ENCODE results near the gene RIMS4. TPM values are rescaled to one million over a fixed set of nuclear protein-coding genes. Genes with fewer than 3 reads are reported as not detected.

Gene RIMS4
- total and polyA plus RNA-seq, 2 donors, result 0.14 to 2.4 TPM

DNA sequence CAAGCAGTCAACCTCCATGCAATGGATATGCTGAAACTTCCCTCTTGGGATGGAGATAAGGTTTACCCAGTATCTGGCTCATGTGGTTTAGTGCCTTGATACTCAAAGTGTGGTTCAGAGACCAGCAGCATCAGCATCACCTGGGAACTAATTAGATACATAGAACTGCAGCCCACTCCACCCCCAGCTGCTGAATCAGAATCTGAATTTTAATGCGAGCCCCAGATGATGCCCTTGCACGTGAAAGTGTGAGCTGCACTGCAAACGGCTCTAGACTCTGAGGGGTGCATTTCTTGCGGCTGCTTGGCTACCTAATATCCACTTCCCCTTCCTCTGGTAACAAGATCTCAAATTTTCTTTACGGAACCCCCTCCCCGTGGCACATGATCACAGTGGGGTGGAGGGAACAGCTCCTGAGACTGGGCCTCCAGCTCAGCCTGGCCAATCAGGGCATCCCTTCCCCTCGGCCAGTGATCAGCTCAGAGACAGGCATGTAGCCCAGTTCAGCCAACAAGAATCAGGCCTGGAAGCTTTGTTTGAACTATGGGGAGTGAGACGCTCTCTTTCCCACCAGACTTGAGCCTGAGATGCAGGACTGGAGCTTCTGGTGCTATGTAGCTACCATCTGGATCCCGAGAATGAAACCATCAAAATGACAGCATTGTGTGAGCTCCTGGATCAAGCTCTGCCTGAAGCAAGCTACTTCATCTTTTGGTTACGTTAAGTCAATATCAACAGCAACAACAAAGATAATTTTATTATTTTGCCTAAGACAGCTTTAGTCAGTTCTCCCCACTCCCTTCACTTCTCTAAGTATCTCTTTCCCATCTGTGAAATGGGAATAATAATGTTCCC is 51.9 kb downstream of the RIMS4 start:
- H3K27ac ChIP-seq (ENCODE audit: low read depth), result no peak overlapping the region
- H3K36me3 ChIP-seq (ENCODE audit: insufficient read depth), result no peaks in the 10 kb centered on the region
- 65% methylated on average over 10 of the region's 10 CpGs for WGBS
- no peak for DNase-seq (ENCODE audit: extremely low spot score)
- no peak overlapping the region for H3K4me3 ChIP-seq (ENCODE audit: low read depth, low read length)
- no peaks in the 10 kb centered on the region for H3K4me1 ChIP-seq (ENCODE audit: insufficient read depth)

DNA sequence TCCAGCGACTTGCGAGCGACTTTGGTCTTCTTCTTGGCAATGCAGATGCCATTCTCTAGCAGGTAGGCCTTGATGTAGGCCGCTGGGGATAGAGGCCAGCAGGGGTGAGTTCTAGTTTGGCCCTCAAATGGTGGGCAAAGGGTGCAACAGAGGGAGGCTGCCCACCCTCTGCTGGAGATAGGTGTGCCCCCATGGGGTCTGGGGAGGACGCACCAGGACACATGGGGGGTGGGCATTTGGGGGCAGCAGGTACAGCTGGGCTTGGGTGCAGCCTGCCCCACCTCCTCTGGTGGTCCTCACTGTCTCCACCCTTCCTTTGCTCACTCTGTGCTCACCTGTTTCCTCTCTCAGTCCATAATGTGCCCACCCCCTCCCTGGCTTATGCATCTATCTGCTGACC is 53.4 kb downstream of the RIMS4 start:
- Histone ChIP-seq H3K36me3 (ENCODE audit: insufficient read depth) (no peaks in the 10 kb centered on the region), H3K27ac (ENCODE audit: low read depth) (no peak overlapping the region), H3K4me1 (ENCODE audit: insufficient read depth) (no peaks in the 10 kb centered on the region), H3K4me3 (ENCODE audit: low read depth, low read length) (no peak overlapping the region)
- 94% methylated on average over 5 of the region's 5 CpGs for WGBS
- DNase-seq (ENCODE audit: extremely low spot score), result no peak

DNA sequence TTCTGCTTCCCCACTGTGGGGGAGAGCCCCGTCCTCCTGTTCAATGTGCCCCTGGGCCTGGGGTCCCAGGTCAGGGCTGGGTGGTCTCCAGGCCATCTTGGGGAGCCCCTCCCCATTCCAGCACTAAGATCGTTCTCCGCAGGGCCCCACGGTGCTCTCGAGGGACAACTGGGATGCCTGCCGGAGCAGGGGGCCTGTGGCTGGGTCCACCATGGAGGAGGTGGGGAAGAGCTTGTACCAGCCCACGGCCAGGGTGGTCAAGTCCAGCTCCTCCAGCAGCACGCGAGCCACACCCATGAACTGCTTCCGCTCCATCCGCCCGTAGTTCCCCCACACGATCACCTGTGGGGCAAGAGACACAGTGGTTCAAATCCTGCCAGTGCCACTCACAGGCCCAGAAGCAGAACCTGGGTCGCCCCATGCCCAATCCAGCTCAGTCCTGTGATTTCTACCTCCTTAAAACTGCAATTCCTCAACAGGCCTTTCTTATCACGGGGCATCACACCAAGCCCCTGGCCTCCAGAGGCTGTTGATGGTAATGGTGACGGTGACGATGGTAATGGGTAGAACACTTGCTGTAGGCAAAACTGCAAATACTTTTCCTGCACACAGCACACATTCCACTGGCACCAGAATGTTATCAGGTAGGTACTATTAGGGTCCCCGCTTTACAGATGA is 54.2 kb downstream of the RIMS4 start:
- no peaks in the 10 kb centered on the region for H3K4me1 ChIP-seq (ENCODE audit: insufficient read depth)
- no peak overlapping the region for H3K4me3 ChIP-seq (ENCODE audit: low read depth, low read length)
- no peaks in the 10 kb centered on the region for H3K36me3 ChIP-seq (ENCODE audit: insufficient read depth)
- no peak overlapping the region for H3K27ac ChIP-seq (ENCODE audit: low read depth)
- WGBS, result 89% methylated on average over 18 of the region's 18 CpGs
- no peak for DNase-seq (ENCODE audit: extremely low spot score)

DNA sequence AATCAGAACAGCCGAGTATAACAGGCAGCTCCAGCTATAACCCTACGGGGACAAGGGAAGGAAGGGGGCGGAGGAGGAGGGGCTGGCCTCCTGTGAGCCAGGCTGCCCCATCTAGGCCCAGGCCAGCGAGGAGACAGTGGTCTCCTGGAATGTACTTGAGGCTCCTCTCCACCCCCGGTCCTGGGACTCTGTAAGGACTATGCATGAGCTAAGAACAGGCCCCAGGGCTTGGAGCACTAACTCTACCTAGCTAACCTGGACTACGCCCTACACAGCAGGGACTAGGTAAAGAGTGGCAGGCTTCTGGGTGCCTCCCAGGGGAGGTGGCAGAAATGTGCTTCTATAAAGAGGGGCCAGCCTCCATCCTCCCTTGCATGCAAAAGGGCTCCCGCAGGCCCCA is 55.8 kb downstream of the RIMS4 start:
- Histone ChIP-seq H3K27ac (ENCODE audit: low read depth) (no peak overlapping the region), H3K4me3 (ENCODE audit: low read depth, low read length) (no peak overlapping the region), H3K36me3 (ENCODE audit: insufficient read depth) (no peaks in the 10 kb centered on the region), H3K4me1 (ENCODE audit: insufficient read depth) (no peaks in the 10 kb centered on the region)
- no peak for DNase-seq (ENCODE audit: extremely low spot score)
- 60% methylated on average over 7 of the region's 7 CpGs for WGBS

DNA sequence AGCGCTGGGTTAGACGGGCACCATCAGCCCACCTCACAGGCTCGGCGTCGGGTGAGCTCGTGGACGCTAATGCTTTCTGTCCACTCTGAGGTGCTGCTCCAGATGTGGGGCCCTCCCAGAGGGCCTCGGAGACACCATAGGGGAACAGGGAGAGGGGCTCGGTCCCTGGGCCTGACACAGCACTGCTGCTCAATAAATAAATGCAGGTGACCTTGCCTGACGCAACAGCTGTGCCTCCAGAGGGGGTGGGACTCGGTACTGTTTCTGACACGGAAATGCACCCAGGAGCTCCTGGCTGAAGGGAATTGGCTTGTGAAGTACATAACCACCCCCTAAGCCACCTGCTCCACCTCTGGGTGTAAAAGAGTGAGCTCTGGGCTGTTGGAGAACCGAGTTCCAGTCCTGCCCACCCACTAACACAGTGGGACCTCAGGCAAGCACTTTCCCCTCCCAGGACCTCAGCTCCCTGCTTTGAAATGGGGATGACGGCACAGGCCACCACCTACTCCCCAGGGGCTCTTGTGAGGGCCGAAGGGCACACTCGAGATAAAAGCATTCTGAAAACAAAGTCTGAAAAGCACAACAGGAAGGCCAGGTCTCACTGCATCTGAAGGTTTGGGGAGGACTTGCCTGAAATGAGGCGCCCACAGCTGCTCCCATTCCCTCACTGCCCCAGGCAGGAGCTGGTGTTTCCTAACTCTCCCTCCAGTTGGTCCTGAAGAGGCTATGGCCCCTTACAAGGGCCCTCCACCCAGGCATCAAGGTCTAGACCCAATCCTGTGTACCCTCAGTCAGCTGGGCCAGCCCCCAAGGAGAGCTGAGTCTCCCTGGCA is 58.0 kb downstream of the RIMS4 start:
- Histone ChIP-seq H3K4me3 (ENCODE audit: low read depth, low read length) (no peak overlapping the region), H3K36me3 (ENCODE audit: insufficient read depth) (no peaks in the 10 kb centered on the region), H3K27ac (ENCODE audit: low read depth) (no peak overlapping the region), H3K4me1 (ENCODE audit: insufficient read depth) (no peaks in the 10 kb centered on the region)
- DNase-seq (ENCODE audit: extremely low spot score), result no peak
- WGBS, result 61% methylated on average over 17 of the region's 17 CpGs

DNA sequence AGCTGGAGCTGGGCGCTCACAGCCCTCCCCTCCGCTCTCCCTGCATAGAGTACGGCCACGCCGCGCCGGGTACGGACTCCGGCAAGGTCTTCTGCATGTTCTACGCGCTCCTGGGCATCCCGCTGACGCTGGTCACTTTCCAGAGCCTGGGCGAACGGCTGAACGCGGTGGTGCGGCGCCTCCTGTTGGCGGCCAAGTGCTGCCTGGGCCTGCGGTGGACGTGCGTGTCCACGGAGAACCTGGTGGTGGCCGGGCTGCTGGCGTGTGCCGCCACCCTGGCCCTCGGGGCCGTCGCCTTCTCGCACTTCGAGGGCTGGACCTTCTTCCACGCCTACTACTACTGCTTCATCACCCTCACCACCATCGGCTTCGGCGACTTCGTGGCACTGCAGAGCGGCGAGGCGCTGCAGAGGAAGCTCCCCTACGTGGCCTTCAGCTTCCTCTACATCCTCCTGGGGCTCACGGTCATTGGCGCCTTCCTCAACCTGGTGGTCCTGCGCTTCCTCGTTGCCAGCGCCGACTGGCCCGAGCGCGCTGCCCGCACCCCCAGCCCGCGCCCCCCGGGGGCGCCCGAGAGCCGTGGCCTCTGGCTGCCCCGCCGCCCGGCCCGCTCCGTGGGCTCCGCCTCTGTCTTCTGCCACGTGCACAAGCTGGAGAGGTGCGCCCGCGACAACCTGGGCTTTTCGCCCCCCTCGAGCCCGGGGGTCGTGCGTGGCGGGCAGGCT is 60.1 kb downstream of the RIMS4 start:
- H3K36me3 ChIP-seq (ENCODE audit: insufficient read depth), result no peaks in the 10 kb centered on the region
- 47% methylated on average over 73 of the region's 73 CpGs for WGBS
- no peak overlapping the region for H3K27ac ChIP-seq (ENCODE audit: low read depth)
- no peaks in the 10 kb centered on the region for H3K4me1 ChIP-seq (ENCODE audit: insufficient read depth)
- no peak overlapping the region for H3K4me3 ChIP-seq (ENCODE audit: low read depth, low read length)
- no peak for DNase-seq (ENCODE audit: extremely low spot score)

DNA sequence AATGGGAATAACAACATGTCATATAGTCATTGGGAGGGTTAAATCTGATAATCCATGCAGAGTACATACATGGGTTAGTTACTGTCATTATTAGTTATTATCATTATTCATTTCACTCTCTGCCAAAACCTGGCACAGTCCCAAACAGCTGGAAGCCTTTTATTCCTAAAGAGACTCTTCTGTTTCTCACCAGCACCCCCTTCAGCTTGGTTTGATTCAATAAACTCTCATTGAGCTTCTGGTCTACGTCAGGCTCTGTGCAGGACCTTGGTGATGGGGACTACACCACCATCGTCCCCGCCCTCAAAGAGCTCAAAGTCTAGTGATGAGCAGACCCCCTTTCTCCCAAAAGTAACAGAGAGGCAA is 62.4 kb downstream of the RIMS4 start:
- Histone ChIP-seq H3K4me3 (ENCODE audit: low read depth, low read length) (no peak overlapping the region), H3K36me3 (ENCODE audit: insufficient read depth) (no peaks in the 10 kb centered on the region), H3K27ac (ENCODE audit: low read depth) (no peak overlapping the region), H3K4me1 (ENCODE audit: insufficient read depth) (no peaks in the 10 kb centered on the region)
- WGBS, result 61% methylated on average over 3 of the region's 3 CpGs
- no peak for DNase-seq (ENCODE audit: extremely low spot score)

DNA sequence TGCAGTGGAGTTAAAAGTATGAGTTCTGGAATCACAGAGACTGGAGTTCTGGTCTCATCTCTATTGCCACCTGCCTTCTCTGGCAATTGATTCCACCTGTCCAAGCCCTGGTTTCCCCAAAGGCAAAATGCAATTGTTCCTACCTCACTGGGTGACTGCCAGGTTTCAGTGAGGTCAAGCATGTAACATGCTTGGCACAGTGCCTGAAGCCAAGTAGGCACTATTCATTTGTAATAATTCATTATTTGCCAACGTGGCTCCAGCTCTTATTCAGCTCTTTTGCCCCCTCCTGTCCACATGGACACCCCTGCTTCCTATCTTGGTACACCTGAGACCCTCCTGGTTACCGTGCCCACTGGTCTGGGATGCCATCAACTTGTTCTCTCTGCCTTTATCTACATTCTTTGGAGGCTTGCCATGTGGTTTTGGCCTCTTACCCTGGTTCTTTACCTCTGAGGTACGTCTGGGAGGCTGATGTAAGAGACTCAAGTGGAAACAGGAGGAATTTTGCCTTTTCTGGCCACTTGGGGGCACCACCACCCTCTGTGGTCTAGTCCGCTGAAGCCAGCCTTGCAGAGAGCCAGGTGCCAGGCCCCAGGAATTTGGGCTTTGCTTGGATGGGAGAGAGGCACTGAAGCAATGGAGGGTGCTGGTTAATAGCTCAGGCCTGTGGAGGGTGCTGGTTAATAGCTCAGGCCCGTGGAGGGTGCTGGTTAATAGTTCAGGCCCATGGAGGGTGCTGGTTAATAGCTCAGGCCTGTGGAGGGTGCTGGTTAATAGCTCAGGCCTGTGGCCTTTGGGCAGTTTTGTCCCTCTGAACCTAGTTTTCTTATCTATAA is 63.0 kb downstream of the RIMS4 start:
- no peak for DNase-seq (ENCODE audit: extremely low spot score)
- H3K4me3 ChIP-seq (ENCODE audit: low read depth, low read length), result no peak overlapping the region
- H3K27ac ChIP-seq (ENCODE audit: low read depth), result no peak overlapping the region
- no peaks in the 10 kb centered on the region for H3K36me3 ChIP-seq (ENCODE audit: insufficient read depth)
- 18% methylated on average over 5 of the region's 5 CpGs for WGBS
- no peaks in the 10 kb centered on the region for H3K4me1 ChIP-seq (ENCODE audit: insufficient read depth)

DNA sequence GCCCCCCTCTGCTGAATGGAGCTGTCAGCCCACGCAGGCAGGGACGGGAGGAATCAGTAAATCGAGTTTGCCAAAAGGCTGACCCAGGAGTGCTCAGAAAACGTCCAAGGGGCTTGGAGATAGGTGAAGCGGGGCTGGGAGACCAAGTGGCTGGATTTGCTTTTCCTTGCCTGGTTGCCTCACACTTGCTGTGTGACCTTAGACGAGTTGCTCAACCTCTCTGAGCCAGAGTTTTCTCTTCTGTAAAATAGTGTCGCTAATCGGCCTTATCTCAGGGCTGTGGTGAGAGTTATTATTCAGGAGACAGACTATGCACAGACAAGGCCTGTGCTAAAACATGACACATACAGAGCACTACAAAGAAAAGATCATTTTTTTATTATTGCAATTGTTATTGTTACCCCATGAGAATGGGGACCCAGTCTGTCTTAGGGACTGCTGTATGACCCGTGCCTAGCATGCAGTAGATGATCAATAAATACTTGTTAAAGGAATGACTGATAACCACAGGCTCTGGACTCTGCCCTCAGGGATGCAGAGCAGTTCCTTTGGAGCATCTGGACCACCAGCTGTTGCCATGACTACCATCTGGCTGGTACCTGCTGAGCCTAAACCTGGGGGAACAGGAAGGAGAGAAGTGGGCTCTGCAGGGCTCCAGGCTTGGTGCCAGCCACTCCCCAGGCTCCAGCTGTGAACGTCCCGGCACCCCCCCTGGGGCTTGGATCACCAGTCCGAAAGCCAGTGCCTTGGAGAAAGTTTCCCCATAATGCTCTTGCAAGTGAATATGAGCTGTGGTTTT is 63.8 kb downstream of the RIMS4 start:
- Histone ChIP-seq H3K4me1 (ENCODE audit: insufficient read depth) (no peaks in the 10 kb centered on the region), H3K4me3 (ENCODE audit: low read depth, low read length) (peak overlapping the region; percentile 42), H3K27ac (ENCODE audit: low read depth) (no peak overlapping the region), H3K36me3 (ENCODE audit: insufficient read depth) (no peaks in the 10 kb centered on the region)
- no peak for DNase-seq (ENCODE audit: extremely low spot score)
- 28% methylated on average over 12 of the region's 12 CpGs for WGBS

DNA sequence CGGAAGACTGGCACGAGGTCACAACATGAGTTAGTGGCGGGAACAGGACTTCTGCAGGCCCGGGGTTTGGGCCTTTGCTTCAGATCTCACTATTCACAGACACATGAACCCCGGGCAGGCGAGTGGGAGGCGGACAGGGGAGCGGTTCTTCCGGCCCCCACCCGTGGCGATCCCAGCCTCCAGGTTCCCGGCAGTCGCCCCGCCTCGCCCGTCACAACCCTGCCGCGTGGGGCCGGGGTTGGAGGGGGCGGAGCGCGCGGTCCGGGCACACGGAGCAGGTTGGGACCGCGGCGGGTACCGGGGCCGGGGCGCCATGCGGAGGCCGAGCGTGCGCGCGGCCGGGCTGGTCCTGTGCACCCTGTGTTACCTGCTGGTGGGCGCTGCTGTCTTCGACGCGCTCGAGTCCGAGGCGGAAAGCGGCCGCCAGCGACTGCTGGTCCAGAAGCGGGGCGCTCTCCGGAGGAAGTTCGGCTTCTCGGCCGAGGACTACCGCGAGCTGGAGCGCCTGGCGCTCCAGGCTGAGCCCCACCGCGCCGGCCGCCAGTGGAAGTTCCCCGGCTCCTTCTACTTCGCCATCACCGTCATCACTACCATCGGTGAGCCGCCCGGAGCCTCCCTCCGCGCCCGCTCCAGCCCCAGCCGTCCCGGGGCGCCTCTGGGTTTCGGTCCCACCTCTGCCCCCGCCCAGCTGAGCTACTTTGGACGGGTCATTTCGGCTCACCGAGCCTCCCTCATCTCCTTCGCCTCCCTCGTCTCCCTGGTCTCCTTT is 64.6 kb downstream of the RIMS4 start, which contains the start of gene KCNK15:
TSS of gene KCNK15 (plus strand) at position 268 of the 769 bp plus-strand sequence. CDS start at position 314, 46 bp downstream.
- no peak for DNase-seq (ENCODE audit: extremely low spot score)
- Histone ChIP-seq H3K27ac (ENCODE audit: low read depth) (no peak within 1 kb of the TSS), H3K36me3 (ENCODE audit: insufficient read depth) (no peaks in the 10 kb centered on the region), H3K4me3 (ENCODE audit: low read depth, low read length) (peak within 1 kb of the TSS; percentile 42), H3K4me1 (ENCODE audit: insufficient read depth) (no peaks in the 10 kb centered on the region)
- 1% methylated on average over 81 of the region's 81 CpGs for WGBS

DNA sequence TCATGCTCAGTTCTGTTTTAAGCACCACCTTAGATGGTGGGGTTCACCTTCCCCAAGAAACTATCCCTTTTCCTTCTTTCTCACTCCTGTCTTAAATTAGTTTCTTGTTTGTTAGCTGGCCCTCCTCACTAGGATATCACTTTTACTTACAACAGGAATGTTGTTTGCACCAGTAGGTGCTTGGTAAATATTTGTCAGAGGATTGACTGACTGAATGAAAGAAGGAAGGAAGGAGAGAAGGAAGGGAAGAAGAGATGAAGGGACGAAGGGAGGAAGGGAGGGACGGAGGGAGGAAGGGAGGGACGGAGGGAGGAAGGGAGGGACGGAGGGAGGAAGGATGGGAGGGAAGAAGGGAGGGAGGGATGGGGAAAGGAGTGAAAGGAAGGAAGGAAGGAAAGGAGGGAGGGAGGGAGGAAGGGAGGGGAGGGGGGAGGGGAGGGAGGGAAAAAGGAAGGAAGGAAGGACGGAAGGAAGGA is 65.2 kb downstream of the RIMS4 start:
- WGBS, result 33% methylated on average over 5 of the region's 5 CpGs
- H3K36me3 ChIP-seq (ENCODE audit: insufficient read depth), result no peaks in the 10 kb centered on the region
- DNase-seq (ENCODE audit: extremely low spot score), result no peak
- H3K27ac ChIP-seq (ENCODE audit: low read depth), result no peak overlapping the region
- peak overlapping the region; percentile 42 for H3K4me3 ChIP-seq (ENCODE audit: low read depth, low read length)
- H3K4me1 ChIP-seq (ENCODE audit: insufficient read depth), result no peaks in the 10 kb centered on the region

All from urinary bladder (tissue), 4 donors.